ENCODE results near the gene LIAS. TPM values are rescaled to one million over a fixed set of nuclear protein-coding genes. Genes with fewer than 3 reads are reported as not detected.
A peak's percentile ranks its signal among the peaks of the same experiment; 100 is the strongest.
"Not testable (repeated sequence)": the region's sequence is repeated elsewhere in the genome, so short reads cannot be mapped to it uniquely, and the experiment has no call there.

LIAS gene
- total RNA-seq = 10 to 100 TPM in 3 of 4 donors, 1 to 10 TPM in 1; 8.9 to 21.4 (median 19.0) TPM

GRCh38 chr4:39458505-39459300 lies at the start of gene LIAS, which contains the start of gene RPL9:
TSS of gene LIAS (plus strand) at chr4:39459056. CDS start at chr4:39459118, 62 bp downstream.
TSS of gene RPL9 (minus strand) at chr4:39458922. CDS start at chr4:39458439, 483 bp downstream.
- Histone ChIP-seq H3K27ac (peak within 1 kb of the TSS; percentile 97), H3K27me3 (no peaks in the 10 kb centered on the region), H3K36me3 (peaks cover 55% of the 10 kb centered on the region), H3K4me1 (peaks cover 32% of the 10 kb centered on the region), H3K9me3 (no peaks in the 10 kb centered on the region), H3K4me3 (peak within 1 kb of the TSS; percentile 90)
- TF ChIP-seq EP300 (IDR thresholded peaks at IDR 0.05) = no peak
- TF ChIP-seq CTCF (IDR thresholded peaks at IDR 0.05) = no peak
- peak; percentile 92 to 95 for TF ChIP-seq POLR2A (IDR thresholded peaks at IDR 0.05)
- TF ChIP-seq POLR2AphosphoS5 (IDR thresholded peaks at IDR 0.05) = peak; percentile 97 to 99 (median 99)
- WGBS = under 1% methylated on average over 41 of the region's 55 CpGs
- peak; percentile 96 to 98 for DNase-seq (ENCODE audit: low spot score in 2 of 2)

GRCh38 chr4:39410415-39410814 lies 48.4 kb upstream of the LIAS start:
- Histone ChIP-seq H3K36me3 (no peaks in the 10 kb centered on the region), H3K27ac (no peak overlapping the region), H3K27me3 (no peaks in the 10 kb centered on the region), H3K4me3 (no peak overlapping the region), H3K9me3 (no peaks in the 10 kb centered on the region), H3K4me1 (no peaks in the 10 kb centered on the region)
- no peak for DNase-seq (ENCODE audit: low spot score in 2 of 2)
- no peak for TF ChIP-seq POLR2AphosphoS5 (IDR thresholded peaks at IDR 0.05)
- TF ChIP-seq POLR2A (IDR thresholded peaks at IDR 0.05) = no peak
- no peak for TF ChIP-seq CTCF (IDR thresholded peaks at IDR 0.05)
- no peak for TF ChIP-seq EP300 (IDR thresholded peaks at IDR 0.05)
- 35% methylated on average over 5 of the region's 5 CpGs for WGBS

GRCh38 chr4:39411561-39411960 lies 47.3 kb upstream of the LIAS start:
- not testable (repeated sequence) for H3K4me3 ChIP-seq; H3K9me3 ChIP-seq; DNase-seq (ENCODE audit: low spot score in 2 of 2); H3K27ac ChIP-seq; H3K36me3 ChIP-seq; H3K4me1 ChIP-seq; H3K27me3 ChIP-seq
- WGBS = 89% methylated on average over 8 of the region's 8 CpGs

GRCh38 chr4:39415678-39416283 lies 43.1 kb upstream of the LIAS start:
- no peaks in the 10 kb centered on the region for H3K36me3 ChIP-seq
- DNase-seq (ENCODE audit: low spot score in 2 of 2) = no peak
- no peak for TF ChIP-seq CTCF (IDR thresholded peaks at IDR 0.05)
- TF ChIP-seq POLR2AphosphoS5 (IDR thresholded peaks at IDR 0.05) = no peak
- TF ChIP-seq POLR2A (IDR thresholded peaks at IDR 0.05) = no peak
- TF ChIP-seq EP300 (IDR thresholded peaks at IDR 0.05) = no peak
- WGBS = 43% methylated on average over 2 of the region's 2 CpGs
- H3K27me3 ChIP-seq = no peaks in the 10 kb centered on the region
- no peaks in the 10 kb centered on the region for H3K9me3 ChIP-seq
- no peaks in the 10 kb centered on the region for H3K4me1 ChIP-seq
- H3K4me3 ChIP-seq = no peak overlapping the region
- no peak overlapping the region for H3K27ac ChIP-seq

GRCh38 chr4:39422247-39422646 lies 36.6 kb upstream of the LIAS start:
- H3K4me1 ChIP-seq = no peaks in the 10 kb centered on the region
- H3K9me3 ChIP-seq = no peaks in the 10 kb centered on the region
- H3K27ac ChIP-seq = no peak overlapping the region
- no peak for DNase-seq (ENCODE audit: low spot score in 2 of 2)
- no peak overlapping the region for H3K4me3 ChIP-seq
- WGBS = 89% methylated on average over 3 of the region's 3 CpGs
- TF ChIP-seq EP300 (IDR thresholded peaks at IDR 0.05) = no peak
- no peak for TF ChIP-seq POLR2AphosphoS5 (IDR thresholded peaks at IDR 0.05)
- TF ChIP-seq CTCF (IDR thresholded peaks at IDR 0.05) = no peak
- no peak for TF ChIP-seq POLR2A (IDR thresholded peaks at IDR 0.05)
- H3K27me3 ChIP-seq = no peaks in the 10 kb centered on the region
- H3K36me3 ChIP-seq = no peaks in the 10 kb centered on the region

- 94% methylated on average over 1 of the region's 1 CpG for WGBS
- not testable (repeated sequence) for H3K4me1 ChIP-seq; H3K27ac ChIP-seq; DNase-seq (ENCODE audit: low spot score in 2 of 2); H3K4me3 ChIP-seq; H3K9me3 ChIP-seq; H3K27me3 ChIP-seq; H3K36me3 ChIP-seq
Measured at GRCh38 chr4:39425297-39425696, 33.6 kb upstream of the LIAS start.

All from suprapubic skin (tissue), 4 donors.